Ishikawa (cell line): Measurements from ENCODE around the gene ARSI.

ENCODE experiments used
- EP300 ChIP-seq: IDR thresholded peaks from 2 replicates; pipeline ENCODE4 v1.6.1; 2012; ENCODE audit warnings: borderline replicate concordance
- MAX ChIP-seq: IDR thresholded peaks from 2 replicates; pipeline ENCODE4 v1.6.1; 2012
- RAD21 ChIP-seq: IDR thresholded peaks from 2 replicates; pipeline ENCODE4 v1.6.1; 2012; ENCODE audit warnings: low read depth
- TAF1 ChIP-seq: IDR thresholded peaks from 2 replicates; pipeline ENCODE4 v1.6.1; 2012; ENCODE audit warnings: low read depth, mild to moderate bottlenecking
- TF ChIP-seq, protein P1 (sequence below): IDR thresholded peaks from 2 replicates; pipeline ENCODE4 v1.6.1; 2012

DNA sequence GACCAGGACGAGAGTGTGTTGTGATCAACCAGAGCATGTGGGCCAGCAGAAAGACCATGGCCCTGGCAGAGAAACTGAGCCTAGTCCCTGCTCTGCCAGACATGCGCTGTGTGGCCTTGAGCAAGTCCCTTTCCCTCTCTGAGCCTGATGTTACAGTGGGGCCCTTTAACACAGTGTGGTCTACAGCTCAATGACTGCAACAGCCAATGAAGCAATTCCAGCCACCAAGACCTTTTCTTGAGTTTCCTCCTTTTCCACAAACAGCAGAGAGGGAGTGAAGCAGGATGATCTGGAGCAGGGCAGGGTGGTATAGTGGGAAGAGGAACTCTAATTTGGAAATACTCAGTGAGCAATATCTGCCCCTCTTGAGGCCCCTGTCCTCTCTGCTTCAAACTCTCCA lies 25.8 kb upstream of the ARSI start:
- TF ChIP-seq RAD21 (no peak), MAX (no peak), EP300 (no peak), TAF1 (no peak)
- TF ChIP-seq, protein P1, sequence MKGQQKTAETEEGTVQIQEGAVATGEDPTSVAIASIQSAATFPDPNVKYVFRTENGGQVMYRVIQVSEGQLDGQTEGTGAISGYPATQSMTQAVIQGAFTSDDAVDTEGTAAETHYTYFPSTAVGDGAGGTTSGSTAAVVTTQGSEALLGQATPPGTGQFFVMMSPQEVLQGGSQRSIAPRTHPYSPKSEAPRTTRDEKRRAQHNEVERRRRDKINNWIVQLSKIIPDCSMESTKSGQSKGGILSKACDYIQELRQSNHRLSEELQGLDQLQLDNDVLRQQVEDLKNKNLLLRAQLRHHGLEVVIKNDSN = no peak
